Measurements from ENCODE around the gene CUX1. TPM values are rescaled to one million over a fixed set of nuclear protein-coding genes. Genes with fewer than 3 reads are reported as not detected.
"Not testable (repeated sequence)": the region's sequence is repeated elsewhere in the genome, so short reads cannot be mapped to it uniquely, and the experiment has no call there.

Gene CUX1
- total and polyA plus RNA-seq, 4 donors = 40.5 to 138 (median 69.1) TPM

- Histone ChIP-seq H3K9ac (ENCODE audit: insufficient read depth in 1 of 2, low read length in 2 of 2) (no peak overlapping the region), H3K9me3 (ENCODE audit: control insufficient read depth in 4 of 4, insufficient read depth in 3 of 4, low read length in 3 of 4) (no peaks in the 10 kb centered on the region), H3K4me3 (no peak overlapping the region), H3K36me3 (ENCODE audit: control insufficient read depth in 4 of 4, insufficient read depth in 4 of 4, low read length in 4 of 4) (peaks cover 0 to 7% (median 0%) of the 10 kb centered on the region in 4 donors), H3K27me3 (ENCODE audit: control insufficient read depth in 3 of 3, insufficient read depth in 3 of 3, low read length in 2 of 3) (no peaks in the 10 kb centered on the region), H3K27ac (ENCODE audit: low read depth in 1 of 2, low read length in 1 of 2) (no peak overlapping the region), H3K4me1 (ENCODE audit: control insufficient read depth in 5 of 5, insufficient read depth in 5 of 5, low read length in 5 of 5) (peaks cover 0 to 11% (median 3%) of the 10 kb centered on the region in 5 donors)
- DNase-seq (no peak), ATAC-seq (ENCODE audit: insufficient read depth, low FRiP score) (no peak)
- no peak for TF ChIP-seq CTCF (IDR thresholded peaks at IDR 0.05; ENCODE audit: control extremely low read depth, extremely low read depth)
- 96 to 97% methylated on average over 14 of the region's 14 CpGs for WGBS, 2 donors
Measured at GRCh38 chr7:101829374-101829773, 11.9 kb downstream of the CUX1 start.

DNA sequence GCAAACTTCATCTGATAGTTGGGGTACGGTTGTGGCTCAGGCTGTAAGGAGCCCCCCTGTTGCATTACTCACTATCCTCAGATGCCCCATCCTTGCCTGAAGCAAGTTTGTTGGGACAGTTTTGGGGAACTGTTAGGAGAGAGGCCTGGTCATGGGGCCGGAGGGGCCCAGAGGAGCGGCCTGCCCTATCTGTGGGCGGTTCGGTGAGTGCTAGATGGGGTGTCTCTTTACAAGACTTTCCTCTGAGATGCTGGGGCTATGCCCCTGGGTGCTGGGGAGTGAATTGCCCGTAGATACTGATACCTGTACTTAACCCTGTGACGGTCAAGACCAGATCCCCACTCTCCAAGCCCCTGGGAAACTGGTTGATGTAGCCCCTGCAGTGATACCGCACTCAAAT lies 12.4 kb downstream of the CUX1 start:
- WGBS, 2 donors = 95 to 96% methylated on average over 8 of the region's 8 CpGs
- Histone ChIP-seq H3K27me3 (ENCODE audit: control insufficient read depth in 3 of 3, insufficient read depth in 3 of 3, low read length in 2 of 3) (no peaks in the 10 kb centered on the region), H3K27ac (ENCODE audit: low read depth in 1 of 2, low read length in 1 of 2) (no peak overlapping the region), H3K4me1 (ENCODE audit: control insufficient read depth in 5 of 5, insufficient read depth in 5 of 5, low read length in 5 of 5) (peaks cover 0 to 11% (median 3%) of the 10 kb centered on the region in 5 donors), H3K9ac (ENCODE audit: insufficient read depth in 1 of 2, low read length in 2 of 2) (no peak overlapping the region), H3K9me3 (ENCODE audit: control insufficient read depth in 4 of 4, insufficient read depth in 3 of 4, low read length in 3 of 4) (no peaks in the 10 kb centered on the region), H3K4me3 (no peak overlapping the region), H3K36me3 (ENCODE audit: control insufficient read depth in 4 of 4, insufficient read depth in 4 of 4, low read length in 4 of 4) (peaks cover 0 to 7% (median 0%) of the 10 kb centered on the region in 4 donors)
- ATAC-seq (ENCODE audit: insufficient read depth, low FRiP score) (no peak), DNase-seq (no peak)
- no peak for TF ChIP-seq CTCF (IDR thresholded peaks at IDR 0.05; ENCODE audit: control extremely low read depth, extremely low read depth)

- not testable (repeated sequence) for H3K27ac ChIP-seq (ENCODE audit: low read depth in 1 of 2, low read length in 1 of 2); ATAC-seq (ENCODE audit: insufficient read depth, low FRiP score); H3K4me1 ChIP-seq (ENCODE audit: control insufficient read depth in 5 of 5, insufficient read depth in 5 of 5, low read length in 5 of 5); H3K9ac ChIP-seq (ENCODE audit: insufficient read depth in 1 of 2, low read length in 2 of 2); H3K9me3 ChIP-seq (ENCODE audit: control insufficient read depth in 4 of 4, insufficient read depth in 3 of 4, low read length in 3 of 4); H3K27me3 ChIP-seq (ENCODE audit: control insufficient read depth in 3 of 3, insufficient read depth in 3 of 3, low read length in 2 of 3); DNase-seq; H3K36me3 ChIP-seq (ENCODE audit: control insufficient read depth in 4 of 4, insufficient read depth in 4 of 4, low read length in 4 of 4); H3K4me3 ChIP-seq
- WGBS, 2 donors = 96 to 99% methylated on average over 10 of the region's 10 CpGs
Measured at GRCh38 chr7:101831396-101831795, 14.0 kb downstream of the CUX1 start.

DNA sequence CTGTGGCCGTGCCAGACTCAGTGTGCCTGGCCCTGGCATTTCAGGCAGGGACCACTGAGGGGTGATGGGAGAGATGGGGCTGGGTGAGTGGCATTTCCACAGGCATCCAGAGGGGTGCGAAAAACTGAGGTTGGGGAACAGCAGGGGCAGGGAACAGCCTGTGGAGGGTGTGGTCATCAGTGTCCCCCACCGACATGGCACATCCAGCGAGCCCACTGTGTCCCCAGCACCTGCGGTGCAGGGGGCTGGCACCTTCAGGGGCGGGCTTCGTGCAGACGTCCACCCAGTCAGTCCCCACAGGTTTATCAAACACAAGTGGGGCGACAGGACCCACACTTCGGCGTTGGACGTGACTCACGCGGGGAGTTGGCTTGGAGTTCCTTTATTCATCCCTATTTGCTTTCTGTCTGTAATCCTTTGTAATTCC lies 14.8 kb downstream of the CUX1 start:
- no peak for ATAC-seq (ENCODE audit: insufficient read depth, low FRiP score)
- no peak overlapping the region for H3K27ac ChIP-seq (ENCODE audit: low read depth in 1 of 2, low read length in 1 of 2)
- H3K9ac ChIP-seq (ENCODE audit: insufficient read depth in 1 of 2, low read length in 2 of 2) = no peak overlapping the region
- H3K27me3 ChIP-seq (ENCODE audit: control insufficient read depth in 3 of 3, insufficient read depth in 3 of 3, low read length in 2 of 3) = no peaks in the 10 kb centered on the region
- no peaks in the 10 kb centered on the region for H3K9me3 ChIP-seq (ENCODE audit: control insufficient read depth in 4 of 4, insufficient read depth in 3 of 4, low read length in 3 of 4)
- WGBS, 2 donors = 91 to 96% methylated on average over 14 of the region's 14 CpGs
- no peak overlapping the region for H3K4me3 ChIP-seq
- TF ChIP-seq CTCF (IDR thresholded peaks at IDR 0.05; ENCODE audit: control extremely low read depth, extremely low read depth) = no peak
- H3K4me1 ChIP-seq (ENCODE audit: control insufficient read depth in 5 of 5, insufficient read depth in 5 of 5, low read length in 5 of 5) = peaks cover 0 to 4% (median 0%) of the 10 kb centered on the region in 5 donors
- H3K36me3 ChIP-seq (ENCODE audit: control insufficient read depth in 4 of 4, insufficient read depth in 4 of 4, low read length in 4 of 4) = peaks cover 0 to 7% (median 0%) of the 10 kb centered on the region in 4 donors
- DNase-seq = no peak
